GM12878 (cell line): ENCODE measurements around the gene SERPINB6. TPM values are rescaled to one million over a fixed set of nuclear protein-coding genes. Genes with fewer than 3 reads are reported as not detected.

Experiments used
- ATAC-seq: fragments of 200-7000 bp; cut with Tn5 transposase; 3 replicates; pipeline ENCODE4 v1.9.1; 2020; ENCODE audit warnings: mild to moderate bottlenecking, moderate library complexity
- BruUV-seq: library from RNA; stranded (reverse); fragments of 400-500 nt; replicated peaks from 2 replicates; lab custom pipeline; 2021; lab: Mats Ljungman, UMichigan
- CTCF ChIA-PET: fragments of 300-600 bp; sonication (Branson Sonifier 250); formaldehyde crosslinking; extraction: SDS; loops from one replicate; lab custom pipeline; 2021; ENCODE audit warnings: inconsistent platforms; lab: Yijun Ruan, JAX
- POLR2A ChIA-PET: fragments of 350-600 bp; formaldehyde crosslinking; extraction: SDS; loops from one replicate; lab custom pipeline; 2021; ENCODE audit warnings: inconsistent platforms; lab: Charles Lee
- RAD21 ChIA-PET: fragments of 300-600 bp; sonication (Branson Sonifier 250); formaldehyde crosslinking; loops from one replicate; lab custom pipeline; 2023; ENCODE audit warnings: antibody characterized with exemption; ENCODE audit not compliant: unreplicated experiment; lab: Charles Lee
- SMC1A ChIA-PET: fragments of 300-600 bp; sonication (Branson Sonifier 250); formaldehyde crosslinking; loops from one replicate; lab custom pipeline; 2023; ENCODE audit not compliant: unreplicated experiment, uncharacterized antibody; lab: Charles Lee
- DNase-seq: peaks from one replicate; pipeline ENCODE4 v3.0.0-alpha.2; 2011; ENCODE audit warnings: low read depth, low spot score
- FAIRE-seq: peaks from 3 replicates; lab custom pipeline; 2011; peaks lifted over from hg19 to GRCh38; lab: Jason Lieb, UNC
- H2AFZ ChIP-seq: 2 replicates; pipeline ENCODE4 v1.6.0; 2011; ENCODE audit warnings: low read depth, low read length, control low read depth; ENCODE audit not compliant: control insufficient read depth
- H3K27ac ChIP-seq: 2 replicates; pipeline ENCODE4 v1.5.1; 2011; ENCODE audit warnings: control low read depth; ENCODE audit not compliant: control insufficient read depth, insufficient read depth
- H3K27me3 ChIP-seq, 2 experiments: replicated peaks in 1 of 2; 2 replicates each; pipeline versions ENCODE4 v1.6.0 to v1.6.1; 2011; ENCODE audit warnings: low read length in 1 of 2; ENCODE audit not compliant: control insufficient read depth in 2 of 2, insufficient read depth in 2 of 2
- H3K36me3 ChIP-seq, 2 experiments: 2 replicates each; pipeline ENCODE4 v1.5.1; 2011; ENCODE audit warnings: low read length in 1 of 2; ENCODE audit not compliant: control insufficient read depth in 2 of 2, insufficient read depth in 2 of 2
- H3K4me1 ChIP-seq: 2 replicates; pipeline ENCODE4 v1.6.1; 2011; ENCODE audit warnings: mild to moderate bottlenecking, low read length, moderate library complexity, mixed read lengths; ENCODE audit not compliant: control insufficient read depth, insufficient read depth
- H3K4me2 ChIP-seq: 2 replicates; pipeline ENCODE4 v1.6.0; 2011; ENCODE audit warnings: control low read depth; ENCODE audit not compliant: control insufficient read depth, insufficient read depth
- H3K4me3 ChIP-seq: fragments of 200-600 bp; sonication (generic); 2 replicates; pipeline ENCODE4 v1.5.1; 2016
- H3K79me2 ChIP-seq: 2 replicates; pipeline ENCODE4 v1.6.0; 2011; ENCODE audit warnings: low read length; ENCODE audit not compliant: control insufficient read depth, insufficient read depth
- H3K9ac ChIP-seq: 2 replicates; pipeline ENCODE4 v1.8.0; 2011; ENCODE audit warnings: low read length, control low read depth, mixed read lengths; ENCODE audit not compliant: control insufficient read depth, insufficient read depth
- H3K9me3 ChIP-seq: replicated peaks from 3 replicates; pipeline ENCODE4 v1.5.1; 2011; ENCODE audit warnings: mild to moderate bottlenecking, low read length; ENCODE audit not compliant: control insufficient read depth, insufficient read depth
- H4K20me1 ChIP-seq: 2 replicates; pipeline ENCODE4 v1.6.0; 2011; ENCODE audit not compliant: control insufficient read depth, insufficient read depth
- ATF2 ChIP-seq: IDR thresholded peaks from 2 replicates; pipeline ENCODE4 v1.6.1; 2012; ENCODE audit warnings: low read length, inconsistent platforms
- EZH2 ChIP-seq: IDR thresholded peaks from 2 replicates; pipeline ENCODE4 v1.6.1; 2012; ENCODE audit warnings: low read depth, mild to moderate bottlenecking, control low read depth, inconsistent platforms, low read length, borderline replicate concordance; ENCODE audit not compliant: control insufficient read depth
- FOS ChIP-seq: IDR thresholded peaks from 3 replicates; pipeline ENCODE4 v1.6.1; 2011; ENCODE audit warnings: borderline replicate concordance; ENCODE audit not compliant: insufficient read length; ENCODE audit errors: extremely low read depth
- HCFC1 ChIP-seq: fragments of 150-350 bp; IDR thresholded peaks from 2 replicates; pipeline ENCODE4 v1.6.1; 2014; ENCODE audit warnings: low read length
- IKZF1 ChIP-seq: fragments of 450-650 bp; conservative IDR thresholded peaks from 2 replicates; pipeline ENCODE4 v1.6.1; 2017; ENCODE audit warnings: antibody characterized with exemption, mild to moderate bottlenecking
- KLF5 ChIP-seq: fragments of 450-650 bp; IDR thresholded peaks from 2 replicates; pipeline ENCODE4 v1.6.1; 2014; ENCODE audit warnings: mild to moderate bottlenecking; ENCODE audit not compliant: partially characterized antibody
- LARP7 ChIP-seq: fragments of 450-650 bp; IDR thresholded peaks from 2 replicates; pipeline ENCODE4 v1.6.1; 2017; ENCODE audit warnings: mild to moderate bottlenecking
- MTA3 ChIP-seq: IDR thresholded peaks from 2 replicates; pipeline ENCODE4 v1.6.1; 2012; ENCODE audit warnings: low read length, inconsistent platforms, borderline replicate concordance
- NFYB ChIP-seq: IDR thresholded peaks from 2 replicates; pipeline ENCODE4 v1.6.1; 2011; ENCODE audit warnings: low read depth, mild to moderate bottlenecking, low read length, improper control_type of control experiment, moderate library complexity; ENCODE audit not compliant: insufficient read depth
- RAD51 ChIP-seq: fragments of 450-650 bp; IDR thresholded peaks from 2 replicates; pipeline ENCODE4 v1.6.1; 2016; ENCODE audit warnings: moderate library complexity, mild to moderate bottlenecking, inconsistent platforms
- STAT3 ChIP-seq: IDR thresholded peaks from 2 replicates; pipeline ENCODE4 v1.6.1; 2011; ENCODE audit warnings: low read depth, low read length, improper control_type of control experiment
- TCF3 ChIP-seq: IDR thresholded peaks from 2 replicates; pipeline ENCODE4 v1.6.1; 2012; ENCODE audit warnings: low read depth, mild to moderate bottlenecking, low read length, borderline replicate concordance; ENCODE audit not compliant: insufficient read depth
- ZNF24 ChIP-seq: fragments of 450-650 bp; IDR thresholded peaks from 2 replicates; pipeline ENCODE4 v1.6.1; 2017; ENCODE audit warnings: antibody characterized with exemption, mild to moderate bottlenecking
- WGBS: methylation state at CpG from one replicate; pipeline ENCODE4 v1.1.6; 2016; ENCODE audit warnings: low lambda C conversion rate; ENCODE audit not compliant: insufficient replicate concordance, insufficient coverage; ENCODE audit errors: missing lambda C conversion rate; 5-methylcytosine and 5-hydroxymethylcytosine counted together
- in situ Hi-C: fragments of 300-500 bp; cut with MboI; formaldehyde crosslinking; loops from 9 replicates; pipeline ENCODE4 v1.14.3; 2018; ENCODE audit warnings: mixed read lengths
- intact Hi-C: fragments of 100-400 bp; cut with micrococcal nuclease; formaldehyde crosslinking; loops from one replicate; pipeline ENCODE4 v1.14.2; 2022; ENCODE audit not compliant: unreplicated experiment
- polyA plus RNA-seq, 11 experiments: library from polyadenylated mRNA; depleted of rRNA in 4 of 11; unstranded in 6 of 11; stranded (reverse) in 5 of 11; fragments of >200 nt; fragmentation: Nextera tagmentation in 4 of 11; fragmentation: Illumina TruSeq in 1 of 11; extraction: Ambion mirVana in 4 of 11; extraction: Trizol in 1 of 11; gene quantifications; 1 replicate in 1 of 11; 2 replicates in 10 of 11; pipeline versions ENCODE4 v1.2.1 to v1.2.3, GENCODE V29; 2011 to 2016; ENCODE audit warnings: inconsistent platforms in 2 of 11, missing spikeins in 2 of 11, low read depth in 1 of 11
- total RNA-seq, 4 experiments: library from RNA; depleted of rRNA in 3 of 4; stranded (reverse); fragments of >200 nt in 3 of 4; fragmentation: Illumina TruSeq in 1 of 4; extraction: Trizol in 1 of 4; gene quantifications; 2 replicates each; pipeline versions ENCODE4 v1.2.1 to v1.2.3, GENCODE V29; 2013 to 2021
- TF ChIP-seq, protein P1 (sequence below): fragments of 450-650 bp; IDR thresholded peaks from 2 replicates; pipeline ENCODE4 v1.6.1; 2017; ENCODE audit warnings: mild to moderate bottlenecking, moderate library complexity

Gene SERPINB6
- total and polyA plus RNA-seq, 10 of the 15 experiments (the other 5 are each of a cell fraction or from before 2014, with no cell fraction given), result 0.37 to 2.2 (median 0.68) TPM; not detected in 1

- TF ChIP-seq IKZF1 (no peak), FOS (no peak), ATF2 (no peak)
- TF ChIP-seq, all 136 proteins: peak for 0
Measured at GRCh38 chr6:2948228-2949025, 22.9 kb downstream of the SERPINB6 start (continued).

- peaks cover 17% of the 10 kb centered on the region for H3K4me1 ChIP-seq
- H2AFZ ChIP-seq, result no peak overlapping the region
- DNase-seq (no peak), ATAC-seq (no peak), FAIRE-seq (no peak)
- 70% methylated on average over 7 of the region's 7 CpGs for WGBS
- no peak overlapping the region for H3K4me3 ChIP-seq
- CTCF ChIA-PET, result interaction anchor here (0.9 kb wide), 1 partner anchor 101 kb away, joined by 4 read pairs; no protein-coding TSS in a partner anchor
- POLR2A ChIA-PET, result no interaction called here
- H3K4me2 ChIP-seq, result no peak overlapping the region
- SMC1A ChIA-PET, result no interaction called here
- H3K27ac ChIP-seq, result no peak overlapping the region
- H3K9ac ChIP-seq, result no peak overlapping the region
- BruUV-seq, result no TSS peak
- peaks cover 6 to 12% of the 10 kb centered on the region in 2 experiments for H3K27me3 ChIP-seq
- in situ Hi-C loops (loop anchor here (25.0 kb wide), 1 partner anchor 1360 kb away; no protein-coding TSS in a partner anchor), intact Hi-C loops (no loop called here)
- RAD21 ChIA-PET, result interaction anchor here (1.0 kb wide), 1 partner anchor 156 kb away, joined by 3 read pairs; no protein-coding TSS in a partner anchor
- H3K79me2 ChIP-seq, result no peaks in the 10 kb centered on the region
- H3K36me3 ChIP-seq, result no peaks in the 10 kb centered on the region
- H3K9me3 ChIP-seq, result peaks cover 9% of the 10 kb centered on the region; the same call in 2 of the 3 replicates
- H4K20me1 ChIP-seq, result no peaks in the 10 kb centered on the region
- TF ChIP-seq NFYB (no peak), MTA3 (no peak), LARP7 (no peak), EZH2 (no peak), KLF5 (no peak), STAT3 (no peak), HCFC1 (no peak), RAD51 (no peak), TCF3 (no peak), ZNF24 (no peak)
- TF ChIP-seq, protein P1, sequence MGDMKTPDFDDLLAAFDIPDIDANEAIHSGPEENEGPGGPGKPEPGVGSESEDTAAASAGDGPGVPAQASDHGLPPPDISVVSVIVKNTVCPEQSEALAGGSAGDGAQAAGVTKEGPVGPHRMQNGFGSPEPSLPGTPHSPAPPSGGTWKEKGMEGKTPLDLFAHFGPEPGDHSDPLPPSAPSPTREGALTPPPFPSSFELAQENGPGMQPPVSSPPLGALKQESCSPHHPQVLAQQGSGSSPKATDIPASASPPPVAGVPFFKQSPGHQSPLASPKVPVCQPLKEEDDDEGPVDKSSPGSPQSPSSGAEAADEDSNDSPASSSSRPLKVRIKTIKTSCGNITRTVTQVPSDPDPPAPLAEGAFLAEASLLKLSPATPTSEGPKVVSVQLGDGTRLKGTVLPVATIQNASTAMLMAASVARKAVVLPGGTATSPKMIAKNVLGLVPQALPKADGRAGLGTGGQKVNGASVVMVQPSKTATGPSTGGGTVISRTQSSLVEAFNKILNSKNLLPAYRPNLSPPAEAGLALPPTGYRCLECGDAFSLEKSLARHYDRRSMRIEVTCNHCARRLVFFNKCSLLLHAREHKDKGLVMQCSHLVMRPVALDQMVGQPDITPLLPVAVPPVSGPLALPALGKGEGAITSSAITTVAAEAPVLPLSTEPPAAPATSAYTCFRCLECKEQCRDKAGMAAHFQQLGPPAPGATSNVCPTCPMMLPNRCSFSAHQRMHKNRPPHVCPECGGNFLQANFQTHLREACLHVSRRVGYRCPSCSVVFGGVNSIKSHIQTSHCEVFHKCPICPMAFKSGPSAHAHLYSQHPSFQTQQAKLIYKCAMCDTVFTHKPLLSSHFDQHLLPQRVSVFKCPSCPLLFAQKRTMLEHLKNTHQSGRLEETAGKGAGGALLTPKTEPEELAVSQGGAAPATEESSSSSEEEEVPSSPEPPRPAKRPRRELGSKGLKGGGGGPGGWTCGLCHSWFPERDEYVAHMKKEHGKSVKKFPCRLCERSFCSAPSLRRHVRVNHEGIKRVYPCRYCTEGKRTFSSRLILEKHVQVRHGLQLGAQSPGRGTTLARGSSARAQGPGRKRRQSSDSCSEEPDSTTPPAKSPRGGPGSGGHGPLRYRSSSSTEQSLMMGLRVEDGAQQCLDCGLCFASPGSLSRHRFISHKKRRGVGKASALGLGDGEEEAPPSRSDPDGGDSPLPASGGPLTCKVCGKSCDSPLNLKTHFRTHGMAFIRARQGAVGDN, result no peak
Measured at GRCh38 chr6:2947445-2947844, 23.9 kb downstream of the SERPINB6 start.
